Testis (tissue), 3 donors: ENCODE measurements around the gene TMEM135. TPM values are rescaled to one million over a fixed set of nuclear protein-coding genes. Genes with fewer than 3 reads are reported as not detected.
"Not testable (repeated sequence)": the region's sequence is repeated elsewhere in the genome, so short reads cannot be mapped to it uniquely, and the experiment has no call there.

Experiments used
- DNase-seq: peaks from one replicate; pipeline ENCODE4 v3.0.0-alpha.2; 2019
- H3K27ac ChIP-seq, 2 donors: fragments of 200-600 bp; sonication (generic); one replicate each; pipeline ENCODE4 v1.5.1; 2019
- H3K27me3 ChIP-seq: fragments of 200-600 bp; sonication (generic); one replicate; pipeline ENCODE4 v1.5.1; 2019
- H3K36me3 ChIP-seq: fragments of 200-600 bp; sonication (generic); one replicate; pipeline ENCODE4 v1.5.1; 2017; ENCODE audit warnings: low read depth; ENCODE audit errors: missing control alignments
- H3K4me1 ChIP-seq: fragments of 200-600 bp; sonication (generic); one replicate; pipeline ENCODE4 v1.5.1; 2019
- H3K4me3 ChIP-seq, 2 donors: fragments of 200-600 bp; sonication (generic); one replicate each; pipeline ENCODE4 v1.5.1; 2017 to 2019
- H3K9me3 ChIP-seq: fragments of 200-600 bp; sonication (generic); one replicate; pipeline ENCODE4 v1.5.1; 2017
- CTCF ChIP-seq, 3 experiments: fragments of 450-650 bp in 2 of 3; fragments of 200-600 bp in 1 of 3; sonication (generic) in 1 of 3; IDR thresholded peaks; one replicate each; pipeline ENCODE4 v1.5.1; 2016 to 2019; ENCODE audit warnings: antibody characterized with exemption in 3 of 3, mild to moderate bottlenecking in 2 of 3, moderate library complexity in 1 of 3
- POLR2A ChIP-seq: fragments of 450-650 bp; IDR thresholded peaks from one replicate; pipeline ENCODE4 v1.6.1; 2017; ENCODE audit warnings: antibody characterized with exemption, mild to moderate bottlenecking, moderate library complexity
- WGBS, 2 donors: methylation state at CpG; one replicate each; pipeline ENCODE4 v1.1.5; 2018; 5-methylcytosine and 5-hydroxymethylcytosine counted together
- intact Hi-C: fragments of 100-400 bp; cut with DNase I; formaldehyde crosslinking; loops from one replicate; pipeline ENCODE4 v1.15.1; 2023; ENCODE audit warnings: low total_unique reads
- polyA plus RNA-seq: library from polyadenylated mRNA; stranded (reverse); fragments of 350-450 nt; fragmentation: Illumina TruSeq; extraction: RNeasy Lipid Tissue Mini Kit (QIAGEN cat#74804); gene quantifications from one replicate; pipeline ENCODE4 v1.2.3, GENCODE V29; 2014; ENCODE audit warnings: low read depth, low replicate concordance; ENCODE audit not compliant: insufficient read depth
- total RNA-seq, 2 donors: library from RNA; depleted of rRNA; stranded (reverse); fragments of >200 nt; gene quantifications; one replicate each; pipeline ENCODE4 v1.2.3, GENCODE V29; 2016

TMEM135 gene
- total and polyA plus RNA-seq, 3 donors from 2014 or later: 21.3 to 59.0 (median 42.1) TPM

- 60 to 70% methylated on average over 2 of the region's 2 CpGs for WGBS, 2 donors
- intact Hi-C loops: no loop called here
- no peak for DNase-seq
Observed at GRCh38 chr11:87280143-87280542, 242.4 kb downstream of the TMEM135 start.

GRCh38 chr11:87281496-87281895 is 243.8 kb downstream of the TMEM135 start:
- Histone ChIP-seq H3K4me3 (no peak overlapping the region), H3K27me3 (no peaks in the 10 kb centered on the region), H3K4me1 (no peaks in the 10 kb centered on the region), H3K9me3 (no peaks in the 10 kb centered on the region), H3K27ac (no peak overlapping the region), H3K36me3 (no peaks in the 10 kb centered on the region)
- no peak for TF ChIP-seq POLR2A
- no peak for TF ChIP-seq CTCF (IDR thresholded peaks at IDR 0.05)
- intact Hi-C loops: no loop called here
- no peak for DNase-seq
- WGBS, 2 donors: 74% methylated on average over 3 of the region's 3 CpGs

More at GRCh38 chr11:87280143-87280542, 242.4 kb downstream of the TMEM135 start:
- H3K4me3 ChIP-seq: no peak overlapping the region
- TF ChIP-seq POLR2A (no peak), CTCF (IDR thresholded peaks at IDR 0.05) (no peak)
- H3K27me3 ChIP-seq: no peaks in the 10 kb centered on the region
- H3K36me3 ChIP-seq: no peaks in the 10 kb centered on the region
- no peaks in the 10 kb centered on the region for H3K9me3 ChIP-seq
- H3K4me1 ChIP-seq: no peaks in the 10 kb centered on the region
- H3K27ac ChIP-seq: no peak overlapping the region

- TF ChIP-seq CTCF (IDR thresholded peaks at IDR 0.05) (no peak), POLR2A (no peak)
- no peak for DNase-seq
- no peak overlapping the region for H3K4me3 ChIP-seq
- H3K36me3 ChIP-seq: no peaks in the 10 kb centered on the region
- no peak overlapping the region for H3K27ac ChIP-seq
- no peaks in the 10 kb centered on the region for H3K27me3 ChIP-seq
- H3K9me3 ChIP-seq: no peaks in the 10 kb centered on the region
- intact Hi-C loops: no loop called here
- no peaks in the 10 kb centered on the region for H3K4me1 ChIP-seq
- 32 to 59% methylated on average over 2 of the region's 2 CpGs for WGBS, 2 donors
Observed at GRCh38 chr11:87284306-87284705, 246.6 kb downstream of the TMEM135 start.

GRCh38 chr11:87285674-87286073 is 247.9 kb downstream of the TMEM135 start:
- H3K36me3 ChIP-seq, intact Hi-C loops, H3K4me1 ChIP-seq, H3K27me3 ChIP-seq, H3K4me3 ChIP-seq, H3K9me3 ChIP-seq, H3K27ac ChIP-seq, DNase-seq: not testable (repeated sequence)
- 84 to 87% methylated on average over 7 of the region's 7 CpGs for WGBS, 2 donors

DNA sequence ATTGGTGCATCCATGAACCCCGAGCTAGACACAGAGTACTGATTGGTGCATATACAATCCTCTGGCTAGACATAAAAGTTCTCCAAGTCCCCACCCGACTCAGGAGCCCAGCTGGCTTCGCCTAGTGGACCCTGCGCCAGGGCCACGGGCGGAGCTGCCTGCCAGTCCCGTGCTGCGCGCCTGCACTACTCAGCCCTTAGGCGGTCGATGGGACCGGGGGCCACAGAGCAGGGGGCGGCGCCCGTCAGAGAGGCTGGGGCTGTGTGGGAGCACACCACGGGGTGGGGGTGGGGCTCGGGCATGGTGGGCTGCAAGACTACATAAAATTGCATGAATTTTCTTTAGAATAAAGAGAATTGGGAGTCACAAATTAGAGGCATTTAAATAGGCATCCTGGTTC is 248.6 kb downstream of the TMEM135 start:
- Histone ChIP-seq H3K4me1 (no peaks in the 10 kb centered on the region), H3K36me3 (no peaks in the 10 kb centered on the region), H3K27ac (no peak overlapping the region), H3K4me3 (no peak overlapping the region), H3K9me3 (no peaks in the 10 kb centered on the region), H3K27me3 (no peaks in the 10 kb centered on the region)
- no peak for DNase-seq
- 90 to 99% methylated on average over 16 to 17 of the region's 17 CpGs for WGBS, 2 donors
- intact Hi-C loops: no loop called here
- no peak for TF ChIP-seq CTCF (IDR thresholded peaks at IDR 0.05)
- TF ChIP-seq POLR2A: no peak
